Mammary epithelial cell (primary cell): Measurements from ENCODE around the gene CMKLR1.

Source experiments
- CTCF ChIP-seq, 2 donors: IDR thresholded peaks in 1 of 2; conservative IDR thresholded peaks in 1 of 2; 2 replicates each; pipeline ENCODE4 v1.5.1; 2011 to 2012; ENCODE audit warnings: inconsistent platforms in 2 of 2, low read length in 2 of 2, mild to moderate bottlenecking in 2 of 2, control low read depth in 1 of 2, low read depth in 1 of 2; ENCODE audit not compliant: insufficient read depth in 1 of 2; ENCODE audit errors: extremely low read depth in 1 of 2
- EZH2 ChIP-seq: IDR thresholded peaks from 2 replicates; pipeline ENCODE4 v1.6.1; 2012; ENCODE audit warnings: low read length, inconsistent platforms, borderline replicate concordance

GRCh38 chr12:108299516-108299915 lies 39.6 kb downstream of the CMKLR1 start:
- no peak for TF ChIP-seq CTCF (conservative IDR thresholded peaks at IDR 0.05 in 1 of 2, IDR thresholded peaks at IDR 0.05 in 1 of 2; ENCODE audit: extremely low read depth in 1 of 2, insufficient read depth in 1 of 2, low read depth in 1 of 2, low read length in 2 of 2)
- no peak for TF ChIP-seq EZH2
